ACC112 (cell line): ENCODE measurements around the gene ELMOD3.
A peak's percentile ranks its signal among the peaks of the same experiment; 100 is the strongest.
"Not testable (repeated sequence)": the region's sequence is repeated elsewhere in the genome, so short reads cannot be mapped to it uniquely, and the experiment has no call there.

Experiments used
- H2AFZ ChIP-seq: fragments of 200-600 bp; sonication (generic); one replicate; pipeline ENCODE4 v1.6.0; 2017; ENCODE audit warnings: antibody characterized with exemption, low read length; ENCODE audit not compliant: unreplicated experiment
- H3K27ac ChIP-seq: fragments of 200-600 bp; sonication (generic); 2 replicates; pipeline ENCODE4 v1.5.1; 2014; ENCODE audit warnings: low read depth, mild to moderate bottlenecking, antibody characterized with exemption, low read length, moderate library complexity
- H3K27me3 ChIP-seq: fragments of 200-600 bp; sonication (generic); 2 replicates; pipeline ENCODE4 v1.6.1; 2014; ENCODE audit warnings: mild to moderate bottlenecking, antibody characterized with exemption, low read length, moderate library complexity, mixed read lengths; ENCODE audit not compliant: insufficient read depth
- H3K36me3 ChIP-seq: fragments of 200-600 bp; sonication (generic); 2 replicates; pipeline ENCODE4 v1.6.1; 2016; ENCODE audit warnings: mild to moderate bottlenecking, antibody characterized with exemption, low read length, moderate library complexity, mixed read lengths; ENCODE audit not compliant: insufficient read depth
- H3K4me1 ChIP-seq: fragments of 200-600 bp; sonication (generic); one replicate; pipeline ENCODE4 v1.6.1; 2016; ENCODE audit warnings: low read length, mixed read lengths; ENCODE audit not compliant: insufficient read depth, unreplicated experiment, control insufficient read depth
- H3K4me3 ChIP-seq: fragments of 200-600 bp; sonication (generic); 2 replicates; pipeline ENCODE4 v1.5.1; 2014; ENCODE audit warnings: mild to moderate bottlenecking, low read depth, low read length
- H3K79me2 ChIP-seq: fragments of 200-600 bp; sonication (generic); one replicate; pipeline ENCODE4 v1.6.0; 2016; ENCODE audit warnings: low read length; ENCODE audit not compliant: control insufficient read depth, unreplicated experiment, insufficient read depth

Gene ELMOD3

GRCh38 chr2:85354286-85355072 is at the start of gene ELMOD3, which contains the start of gene RETSAT:
Gene ELMOD3, plus strand, starts transcription at chr2:85354769. Its CDS starts 2,430 bp downstream, at chr2:85357199.
Gene RETSAT, minus strand, starts transcription at chr2:85354528. Its CDS starts 21 bp downstream, at chr2:85354507.
- H3K27ac ChIP-seq = peak within 1 kb of the TSS; percentile 20; the same call in 1 of the 2 replicates
- H3K27me3 ChIP-seq = no peaks in the 10 kb centered on the region
- H3K36me3 ChIP-seq = peaks cover 11% of the 10 kb centered on the region; the same call in 1 of the 2 replicates
- H3K4me3 ChIP-seq = peak within 1 kb of the TSS; percentile 90
- peaks cover 25% of the 10 kb centered on the region for H3K79me2 ChIP-seq
- peak within 1 kb of the TSS; percentile 94 for H2AFZ ChIP-seq
- peaks cover 27% of the 10 kb centered on the region for H3K4me1 ChIP-seq

GRCh38 chr2:85307527-85307897 is 47.1 kb upstream of the ELMOD3 start:
- no peaks in the 10 kb centered on the region for H3K79me2 ChIP-seq
- H3K36me3 ChIP-seq = no peaks in the 10 kb centered on the region
- no peak overlapping the region for H3K27ac ChIP-seq
- H3K4me1 ChIP-seq = peaks cover 12% of the 10 kb centered on the region
- H2AFZ ChIP-seq = no peak overlapping the region
- H3K27me3 ChIP-seq = no peaks in the 10 kb centered on the region
- H3K4me3 ChIP-seq = no peak overlapping the region

GRCh38 chr2:85308201-85308600 is 46.4 kb upstream of the ELMOD3 start:
- Histone ChIP-seq H3K27me3 (no peaks in the 10 kb centered on the region), H3K36me3 (no peaks in the 10 kb centered on the region), H3K27ac (no peak overlapping the region), H3K4me1 (peaks cover 12% of the 10 kb centered on the region), H2AFZ (no peak overlapping the region), H3K4me3 (no peak overlapping the region), H3K79me2 (no peaks in the 10 kb centered on the region)

- Histone ChIP-seq H3K4me1 (peaks cover 19% of the 10 kb centered on the region), H2AFZ (no peak overlapping the region), H3K4me3 (no peak overlapping the region), H3K79me2 (no peaks in the 10 kb centered on the region), H3K27ac (no peak overlapping the region), H3K27me3 (no peaks in the 10 kb centered on the region), H3K36me3 (no peaks in the 10 kb centered on the region)
Observed at GRCh38 chr2:85308896-85309555, 45.5 kb upstream of the ELMOD3 start.

- Histone ChIP-seq H3K36me3 (no peaks in the 10 kb centered on the region), H3K4me1 (peaks cover 27% of the 10 kb centered on the region), H2AFZ (no peak overlapping the region), H3K4me3 (no peak overlapping the region), H3K27ac (no peak overlapping the region), H3K27me3 (no peaks in the 10 kb centered on the region), H3K79me2 (no peaks in the 10 kb centered on the region)
Observed at GRCh38 chr2:85309699-85310321, 44.8 kb upstream of the ELMOD3 start.

GRCh38 chr2:85310330-85310729 is 44.2 kb upstream of the ELMOD3 start:
- Histone ChIP-seq H3K4me1 (peaks cover 27% of the 10 kb centered on the region), H3K27me3 (no peaks in the 10 kb centered on the region), H3K4me3 (no peak overlapping the region), H3K36me3 (no peaks in the 10 kb centered on the region), H3K79me2 (no peaks in the 10 kb centered on the region), H2AFZ (no peak overlapping the region), H3K27ac (no peak overlapping the region)

GRCh38 chr2:85312404-85312803 is 42.2 kb upstream of the ELMOD3 start:
- Histone ChIP-seq H3K27ac (peak overlapping the region; percentile 79), H3K79me2 (no peaks in the 10 kb centered on the region), H3K36me3 (peaks cover 4% of the 10 kb centered on the region; the same call in 1 of the 2 replicates), H3K4me3 (no peak overlapping the region), H3K4me1 (peaks cover 27% of the 10 kb centered on the region), H3K27me3 (no peaks in the 10 kb centered on the region), H2AFZ (no peak overlapping the region)

GRCh38 chr2:85314884-85315242 is 39.7 kb upstream of the ELMOD3 start:
- no peak overlapping the region for H2AFZ ChIP-seq
- H3K36me3 ChIP-seq = peaks cover 7% of the 10 kb centered on the region; the same call in 1 of the 2 replicates
- H3K79me2 ChIP-seq = peaks cover 13% of the 10 kb centered on the region
- peaks cover 20% of the 10 kb centered on the region for H3K4me1 ChIP-seq
- H3K27ac ChIP-seq = peak overlapping the region; percentile 79; the same call in 1 of the 2 replicates
- H3K4me3 ChIP-seq = no peak overlapping the region
- no peaks in the 10 kb centered on the region for H3K27me3 ChIP-seq

- peaks cover 20% of the 10 kb centered on the region for H3K4me1 ChIP-seq
- not testable (repeated sequence) for H3K27ac ChIP-seq, H3K27me3 ChIP-seq, H2AFZ ChIP-seq, H3K4me3 ChIP-seq
- H3K79me2 ChIP-seq = peaks cover 24% of the 10 kb centered on the region
- H3K36me3 ChIP-seq = peaks cover 15% of the 10 kb centered on the region
Observed at GRCh38 chr2:85315921-85316320, 38.6 kb upstream of the ELMOD3 start.

GRCh38 chr2:85318222-85319074 is 36.1 kb upstream of the ELMOD3 start:
- Histone ChIP-seq H3K4me1 (peaks cover 14% of the 10 kb centered on the region), H3K36me3 (peaks cover 34% of the 10 kb centered on the region), H3K4me3 (no peak overlapping the region), H3K27me3 (no peaks in the 10 kb centered on the region), H3K27ac (peak overlapping the region; percentile 14; the same call in 1 of the 2 replicates), H2AFZ (no peak overlapping the region), H3K79me2 (peaks cover 43% of the 10 kb centered on the region)
